Activated T-helper 1 cell treated with anti-CD3 and anti-CD28 coated beads, Interleukin-12 subunit alpha, Interleukin-12 subunit beta, Interleukin-2, Interleukin-4 antibody, amounts not matched to agents 30 ng/mL and 10 ng/mL and 1 ng/mL, durations not matched to agents 14 hours and 24 hours and 36 hours (primary cell): Measurements from ENCODE around the gene ALKBH7. TPM values are rescaled to one million over a fixed set of nuclear protein-coding genes. Genes with fewer than 3 reads are reported as not detected.

Source experiments
- total RNA-seq: library from RNA; stranded (reverse); gene quantifications from 2 replicates; pipeline ENCODE4 v1.2.3, GENCODE V29; 2022

The ALKBH7 gene
- total RNA-seq, 1 donor from 2014 or later = 27.1 TPM

Other genes starting within 250 kb of the ALKBH7 start
- gene ACSBG2, start 237.1 kb upstream of the ALKBH7 start, total RNA-seq = not detected in 2 replicates
- 71.6 and 77.4 TPM in 2 replicates for gene MLLT1, start 92.8 kb upstream of the ALKBH7 start, total RNA-seq
- 0.24 TPM in 1 of 2 replicates, not detected in the other for gene ACER1, start 39.2 kb upstream of the ALKBH7 start, total RNA-seq
- 180 and 201 TPM in 2 replicates for gene CLPP, start 11.3 kb upstream of the ALKBH7 start, total RNA-seq
- gene PSPN, start 3.1 kb downstream of the ALKBH7 start, total RNA-seq = 1.3 and 1.6 TPM in 2 replicates
- 62.9 and 65.5 TPM in 2 replicates for gene GTF2F1, start 20.4 kb downstream of the ALKBH7 start, total RNA-seq
- gene KHSRP, start 52.0 kb downstream of the ALKBH7 start, total RNA-seq = 415 and 424 TPM in 2 replicates
- gene SLC25A41, start 61.0 kb downstream of the ALKBH7 start, total RNA-seq = 0.24 and 0.31 TPM in 2 replicates
- 18.6 and 20.3 TPM in 2 replicates for gene SLC25A23, start 87.0 kb downstream of the ALKBH7 start, total RNA-seq
- 0.29 and 0.39 TPM in 2 replicates for gene CRB3, start 91.5 kb downstream of the ALKBH7 start, total RNA-seq
- 68.4 and 75.6 TPM in 2 replicates for gene DENND1C, start 109.0 kb downstream of the ALKBH7 start, total RNA-seq
- gene TUBB4A, start 129.5 kb downstream of the ALKBH7 start, total RNA-seq = 2.3 and 3.0 TPM in 2 replicates
- gene TNFSF9, start 158.2 kb downstream of the ALKBH7 start, total RNA-seq = 8.0 and 9.7 TPM in 2 replicates
- 55.4 and 61.6 TPM in 2 replicates for gene CD70, start 218.4 kb downstream of the ALKBH7 start, total RNA-seq